HCT116 (cell line): ENCODE measurements around the gene TNFRSF1A. TPM values are rescaled to one million over a fixed set of nuclear protein-coding genes. Genes with fewer than 3 reads are reported as not detected.

Experiments used
- ATAC-seq: fragments of 200-7000 bp; cut with Tn5 transposase; 2 replicates; pipeline ENCODE4 v1.9.1; 2020; ENCODE audit warnings: mild to moderate bottlenecking, moderate library complexity
- Bru-seq: library from RNA; stranded (reverse); fragments of 400-500 nt; gene quantifications from one replicate; lab custom pipeline; 2021; lab: Mats Ljungman, UMichigan
- BruChase-seq, 2 experiments: library from RNA; stranded (reverse); fragments of 400-500 nt; gene quantifications; one replicate each; lab custom pipeline; 2021; lab: Mats Ljungman, UMichigan
- BruUV-seq: library from RNA; stranded (reverse); fragments of 400-500 nt; replicated peaks from 2 replicates; lab custom pipeline; 2021; lab: Mats Ljungman, UMichigan
- CTCF ChIA-PET: fragments of 300-600 bp; sonication (Branson Sonifier 250); formaldehyde crosslinking; loops from one replicate; lab custom pipeline; 2021; ENCODE audit warnings: antibody characterized with exemption; lab: Charles Lee
- POLR2A ChIA-PET: fragments of 300-600, 350-600 bp; sonication (Branson Sonifier 250); formaldehyde crosslinking; loops from one replicate; lab custom pipeline; 2021; ENCODE audit warnings: antibody characterized with exemption; lab: Charles Lee
- RAD21 ChIA-PET, 2 experiments: fragments of 300-600 bp; sonication (Branson Sonifier 250); formaldehyde crosslinking; loops; one replicate each; lab custom pipeline; 2023; ENCODE audit warnings: low total read pairs in 2 of 2; ENCODE audit not compliant: uncharacterized antibody in 2 of 2, unreplicated experiment in 2 of 2, low non-redundant PET in 1 of 2; lab: Charles Lee
- DNase-seq: peaks from one replicate; pipeline ENCODE4 v3.0.0-alpha.2; 2010; ENCODE audit warnings: low read depth, low spot score
- H2AFZ ChIP-seq: fragments of 200-600 bp; shearing (Covaris generic), sonication (generic); 2 replicates; pipeline ENCODE4 v1.6.1; 2017; ENCODE audit warnings: low read depth, mixed run types, mixed read lengths, antibody characterized with exemption, low read length; ENCODE audit not compliant: poor library complexity, severe bottlenecking
- H3K27ac ChIP-seq: 2 replicates; pipeline ENCODE4 v1.5.1; 2012; ENCODE audit warnings: low read depth, low read length
- H3K27me3 ChIP-seq: fragments of 200-600 bp; sonication (generic); 2 replicates; pipeline ENCODE4 v1.6.1; 2016; ENCODE audit warnings: mixed run types, low read length, mixed read lengths; ENCODE audit not compliant: insufficient read depth
- H3K36me3 ChIP-seq, 2 experiments: fragments of 200-500 bp in 1 of 2; fragments of 200-600 bp in 1 of 2; sonication (Bioruptor generic) in 1 of 2; sonication (generic) in 1 of 2; 2 replicates each; pipeline versions ENCODE4 v1.5.1 to v1.6.1; 2014 to 2016; ENCODE audit warnings: low read length in 2 of 2, inconsistent platforms in 1 of 2, mixed read lengths in 1 of 2, mixed run types in 1 of 2; ENCODE audit not compliant: insufficient read depth in 2 of 2, control insufficient read depth in 1 of 2
- H3K4me1 ChIP-seq, 2 experiments: fragments of 200-600 bp in 1 of 2; sonication (generic) in 1 of 2; 2 replicates each; pipeline versions ENCODE4 v1.5.1 to v1.6.1; 2012 to 2017; ENCODE audit warnings: low read length in 2 of 2, inconsistent platforms in 1 of 2, mild to moderate bottlenecking in 1 of 2, mixed read lengths in 1 of 2, mixed run types in 1 of 2, moderate library complexity in 1 of 2; ENCODE audit not compliant: insufficient read depth in 2 of 2, control insufficient read depth in 1 of 2
- H3K4me2 ChIP-seq: fragments of 200-600 bp; sonication (generic); 2 replicates; pipeline ENCODE4 v1.6.1; 2017; ENCODE audit warnings: mixed run types, low read length, mixed read lengths
- H3K4me3 ChIP-seq, 2 experiments: fragments of 200-600 bp in 1 of 2; sonication (generic) in 1 of 2; replicated peaks in 1 of 2; 2 replicates each; pipeline ENCODE4 v1.5.1; 2011 to 2016; ENCODE audit warnings: low read length in 2 of 2, control low read depth in 1 of 2, low read depth in 1 of 2, mild to moderate bottlenecking in 1 of 2, mixed read lengths in 1 of 2, mixed run types in 1 of 2
- H3K79me2 ChIP-seq: fragments of 200-600 bp; sonication (generic); 2 replicates; pipeline ENCODE4 v1.6.1; 2017; ENCODE audit warnings: mild to moderate bottlenecking, mixed run types, low read length, moderate library complexity, mixed read lengths; ENCODE audit not compliant: insufficient read depth
- H3K9ac ChIP-seq: fragments of 200-600 bp; sonication (generic); 2 replicates; pipeline ENCODE4 v1.6.1; 2016; ENCODE audit warnings: low read length, mixed read lengths
- H3K9me2 ChIP-seq: fragments of 200-600 bp; sonication (generic), shearing (Covaris generic); 2 replicates; pipeline ENCODE4 v1.6.1; 2017; ENCODE audit warnings: mixed run types, mild to moderate bottlenecking, moderate library complexity; ENCODE audit not compliant: insufficient read depth
- H3K9me3 ChIP-seq, 2 experiments: fragments of 200-500 bp in 1 of 2; fragments of 200-600 bp in 1 of 2; sonication (Bioruptor generic) in 1 of 2; sonication (generic) in 1 of 2; 2 replicates each; pipeline ENCODE4 v1.6.1; 2014 to 2017; ENCODE audit warnings: low read length in 2 of 2, mixed read lengths in 2 of 2, inconsistent platforms in 1 of 2, low read depth in 1 of 2, mild to moderate bottlenecking in 1 of 2, mixed run types in 1 of 2, moderate library complexity in 1 of 2; ENCODE audit not compliant: control insufficient read depth in 1 of 2, insufficient read depth in 1 of 2
- H4K20me1 ChIP-seq: fragments of 200-600 bp; sonication (generic), shearing (Covaris generic); 2 replicates; pipeline ENCODE4 v1.6.1; 2017; ENCODE audit warnings: mixed run types, mild to moderate bottlenecking, moderate library complexity; ENCODE audit not compliant: insufficient read depth
- EZH2phosphoT487 ChIP-seq: fragments of 200-600 bp; IDR thresholded peaks from 2 replicates; pipeline ENCODE4 v1.6.1; 2018; ENCODE audit warnings: antibody characterized with exemption, borderline replicate concordance
- JUND ChIP-seq: IDR thresholded peaks from 2 replicates; pipeline ENCODE4 v1.6.1; 2012
- POLR2AphosphoS5 ChIP-seq: IDR thresholded peaks from 2 replicates; pipeline ENCODE4 v1.6.1; 2011; ENCODE audit warnings: mild to moderate bottlenecking, low read depth, low read length, moderate library complexity
- SP1 ChIP-seq: IDR thresholded peaks from 2 replicates; pipeline ENCODE4 v1.6.1; 2012; ENCODE audit warnings: low read depth
- ZFX ChIP-seq: fragments of 450-650 bp; IDR thresholded peaks from 2 replicates; pipeline ENCODE4 v1.6.1; 2017
- intact Hi-C: fragments of 100-400 bp; cut with micrococcal nuclease; formaldehyde crosslinking; loops from 2 replicates; pipeline ENCODE4 v1.10.0; 2022
- long read RNA-seq: library from polyadenylated mRNA; unstranded; transcript quantifications from one replicate; pipeline ENCODE4 v2.0.0, GENCODE V29; 2021; ENCODE audit not compliant: unreplicated experiment
- polyA plus RNA-seq: library from polyadenylated mRNA; unstranded; fragments of >200 nt; gene quantifications from 2 replicates; pipeline ENCODE4 v1.2.1, GENCODE V29; 2012; ENCODE audit warnings: missing spikeins
- total RNA-seq: library from RNA; stranded (reverse); gene quantifications from one replicate; pipeline ENCODE4 v1.2.1, GENCODE V29; 2021; ENCODE audit not compliant: unreplicated experiment
- TF ChIP-seq, protein P1 (sequence below): IDR thresholded peaks from 2 replicates; pipeline ENCODE4 v1.6.1; 2012
- TF ChIP-seq, protein P2 (sequence below), 3 experiments: fragments of 200-600 bp in 1 of 3; sonication (generic) in 1 of 3; IDR thresholded peaks in 2 of 3; conservative IDR thresholded peaks in 1 of 3; 2 replicates each; pipeline ENCODE4 v1.5.1; 2012 to 2017; ENCODE audit warnings: low read depth in 2 of 3, low read length in 2 of 3, antibody characterized with exemption in 1 of 3, borderline replicate concordance in 1 of 3, control low read depth in 1 of 3, mild to moderate bottlenecking in 1 of 3, mixed read lengths in 1 of 3, mixed run types in 1 of 3, moderate library complexity in 1 of 3; ENCODE audit not compliant: insufficient read depth in 1 of 3
- TF ChIP-seq, protein P3 (sequence below): IDR thresholded peaks from 2 replicates; pipeline ENCODE4 v1.6.1; 2012; ENCODE audit warnings: low read depth

TNFRSF1A gene
- total RNA-seq (129 TPM), Bru-seq, nascent RNA (percentile 96 among the genes with signal in this experiment), BruChase-seq, experiment 1, labeled RNA remaining after a 6-hour chase (percentile 93 among the genes with signal in this experiment), BruChase-seq, experiment 2, labeled RNA remaining after a 2-hour chase (percentile 97 among the genes with signal in this experiment)
- polyA plus RNA-seq: 91.0 and 116 TPM in 2 replicates
- long read RNA-seq, transcript TNFRSF1A-201 (10 exons, 2,223 nt): major isoform, 32 of 89 reads
- long read RNA-seq, partial matches to known transcripts: 22 of 89 reads
- long read RNA-seq, other reads (novel, unspliced or antisense): 34 of 89 reads

GRCh38 chr12:6341417-6342139, at the start of gene TNFRSF1A:
Gene TNFRSF1A (minus strand): TSS chr12:6342076. CDS start chr12:6341814, 262 bp downstream.
- no peak for DNase-seq
- peak within 1 kb of the TSS; percentile 90 for H3K9ac ChIP-seq
- H3K4me2 ChIP-seq: peak within 1 kb of the TSS; percentile 97
- ChIA-PET RAD21 (interaction anchor here in 1 of 2 experiments (1.0 kb wide), 1 partner anchor 29 kb away, joined by 3 read pairs; no protein-coding TSS in a partner anchor), CTCF (interaction anchor here (1.1 to 1.3 kb wide), 2 partner anchors 14 to 124 kb away, joined by 3 to 5 read pairs; no protein-coding TSS in a partner anchor), POLR2A (interaction anchor here (0.9 to 1.2 kb wide), 4 partner anchors 15 to 193 kb away, joined by 3 to 5 read pairs (median 3); partner anchors contain the start of genes GAPDH and SCNN1A)
- H3K79me2 ChIP-seq: peaks cover 58% of the 10 kb centered on the region
- H3K36me3 ChIP-seq: no peaks in the 10 kb centered on the region; a peak in 1 of 4 replicates
- peak within 1 kb of the TSS; percentile 99 for H3K27ac ChIP-seq
- no peaks in the 10 kb centered on the region for H4K20me1 ChIP-seq
- no peaks in the 10 kb centered on the region for H3K27me3 ChIP-seq
- no peak within 1 kb of the TSS for H2AFZ ChIP-seq
- no peaks in the 10 kb centered on the region for H3K9me3 ChIP-seq
- BruUV-seq: TSS peak; percentile 76
- intact Hi-C loops: no loop called here
- H3K4me3 ChIP-seq: peak within 1 kb of the TSS; percentile 84 to 92
- no peaks in the 10 kb centered on the region for H3K9me2 ChIP-seq
- TF ChIP-seq, protein P1, sequence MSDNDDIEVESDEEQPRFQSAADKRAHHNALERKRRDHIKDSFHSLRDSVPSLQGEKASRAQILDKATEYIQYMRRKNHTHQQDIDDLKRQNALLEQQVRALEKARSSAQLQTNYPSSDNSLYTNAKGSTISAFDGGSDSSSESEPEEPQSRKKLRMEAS: no peak
- TF ChIP-seq, protein P2, sequence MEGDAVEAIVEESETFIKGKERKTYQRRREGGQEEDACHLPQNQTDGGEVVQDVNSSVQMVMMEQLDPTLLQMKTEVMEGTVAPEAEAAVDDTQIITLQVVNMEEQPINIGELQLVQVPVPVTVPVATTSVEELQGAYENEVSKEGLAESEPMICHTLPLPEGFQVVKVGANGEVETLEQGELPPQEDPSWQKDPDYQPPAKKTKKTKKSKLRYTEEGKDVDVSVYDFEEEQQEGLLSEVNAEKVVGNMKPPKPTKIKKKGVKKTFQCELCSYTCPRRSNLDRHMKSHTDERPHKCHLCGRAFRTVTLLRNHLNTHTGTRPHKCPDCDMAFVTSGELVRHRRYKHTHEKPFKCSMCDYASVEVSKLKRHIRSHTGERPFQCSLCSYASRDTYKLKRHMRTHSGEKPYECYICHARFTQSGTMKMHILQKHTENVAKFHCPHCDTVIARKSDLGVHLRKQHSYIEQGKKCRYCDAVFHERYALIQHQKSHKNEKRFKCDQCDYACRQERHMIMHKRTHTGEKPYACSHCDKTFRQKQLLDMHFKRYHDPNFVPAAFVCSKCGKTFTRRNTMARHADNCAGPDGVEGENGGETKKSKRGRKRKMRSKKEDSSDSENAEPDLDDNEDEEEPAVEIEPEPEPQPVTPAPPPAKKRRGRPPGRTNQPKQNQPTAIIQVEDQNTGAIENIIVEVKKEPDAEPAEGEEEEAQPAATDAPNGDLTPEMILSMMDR (IDR thresholded peaks at IDR 0.05 in 2 of 3, conservative IDR thresholded peaks at IDR 0.05 in 1 of 3; ENCODE audit: borderline replicate concordance in 1 of 3, insufficient read depth in 1 of 3, low read depth in 2 of 3, low read length in 2 of 3): no peak
- no peak for TF ChIP-seq SP1
- no peak for TF ChIP-seq JUND
- peak; percentile 85 for TF ChIP-seq POLR2AphosphoS5
- peak; percentile 96 for TF ChIP-seq ZFX
- TF ChIP-seq, protein P3, sequence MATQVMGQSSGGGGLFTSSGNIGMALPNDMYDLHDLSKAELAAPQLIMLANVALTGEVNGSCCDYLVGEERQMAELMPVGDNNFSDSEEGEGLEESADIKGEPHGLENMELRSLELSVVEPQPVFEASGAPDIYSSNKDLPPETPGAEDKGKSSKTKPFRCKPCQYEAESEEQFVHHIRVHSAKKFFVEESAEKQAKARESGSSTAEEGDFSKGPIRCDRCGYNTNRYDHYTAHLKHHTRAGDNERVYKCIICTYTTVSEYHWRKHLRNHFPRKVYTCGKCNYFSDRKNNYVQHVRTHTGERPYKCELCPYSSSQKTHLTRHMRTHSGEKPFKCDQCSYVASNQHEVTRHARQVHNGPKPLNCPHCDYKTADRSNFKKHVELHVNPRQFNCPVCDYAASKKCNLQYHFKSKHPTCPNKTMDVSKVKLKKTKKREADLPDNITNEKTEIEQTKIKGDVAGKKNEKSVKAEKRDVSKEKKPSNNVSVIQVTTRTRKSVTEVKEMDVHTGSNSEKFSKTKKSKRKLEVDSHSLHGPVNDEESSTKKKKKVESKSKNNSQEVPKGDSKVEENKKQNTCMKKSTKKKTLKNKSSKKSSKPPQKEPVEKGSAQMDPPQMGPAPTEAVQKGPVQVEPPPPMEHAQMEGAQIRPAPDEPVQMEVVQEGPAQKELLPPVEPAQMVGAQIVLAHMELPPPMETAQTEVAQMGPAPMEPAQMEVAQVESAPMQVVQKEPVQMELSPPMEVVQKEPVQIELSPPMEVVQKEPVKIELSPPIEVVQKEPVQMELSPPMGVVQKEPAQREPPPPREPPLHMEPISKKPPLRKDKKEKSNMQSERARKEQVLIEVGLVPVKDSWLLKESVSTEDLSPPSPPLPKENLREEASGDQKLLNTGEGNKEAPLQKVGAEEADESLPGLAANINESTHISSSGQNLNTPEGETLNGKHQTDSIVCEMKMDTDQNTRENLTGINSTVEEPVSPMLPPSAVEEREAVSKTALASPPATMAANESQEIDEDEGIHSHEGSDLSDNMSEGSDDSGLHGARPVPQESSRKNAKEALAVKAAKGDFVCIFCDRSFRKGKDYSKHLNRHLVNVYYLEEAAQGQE: no peak
- TF ChIP-seq EZH2phosphoT487: no peak
- peaks cover 79 to 86% of the 10 kb centered on the region in 2 experiments for H3K4me1 ChIP-seq
- peak; percentile 63 for ATAC-seq
